NCI-H1436 (cell line): ENCODE measurements around the gene SFRP5.

Experiments used
- DNase-seq: peaks from one replicate; lab custom pipeline; 2025; lab: John Stamatoyannopoulos, UW

The SFRP5 gene

GRCh38 chr10:97785731-97786130 is 13.9 kb upstream of the SFRP5 start:
- DNase-seq, result no peak

- DNase-seq, result no peak
Measured at GRCh38 chr10:97785231-97785630, 13.4 kb upstream of the SFRP5 start.

GRCh38 chr10:97784200-97784810 is 12.5 kb upstream of the SFRP5 start:
- no peak for DNase-seq

GRCh38 chr10:97782455-97783228 is 10.8 kb upstream of the SFRP5 start:
- DNase-seq, result no peak

- no peak for DNase-seq
Measured at GRCh38 chr10:97781618-97782331, 10.0 kb upstream of the SFRP5 start.

- no peak for DNase-seq
Measured at GRCh38 chr10:97780841-97781617, 9.2 kb upstream of the SFRP5 start.

GRCh38 chr10:97779975-97780374 is 8.2 kb upstream of the SFRP5 start:
- DNase-seq, result no peak

- DNase-seq, result no peak
Measured at GRCh38 chr10:97779492-97779891, 7.7 kb upstream of the SFRP5 start.

GRCh38 chr10:97778452-97779302 is 6.9 kb upstream of the SFRP5 start:
- DNase-seq, result no peak

- DNase-seq, result no peak
Measured at GRCh38 chr10:97777143-97777542, 5.3 kb upstream of the SFRP5 start.

- DNase-seq, result no peak
Measured at GRCh38 chr10:97774811-97775294, 3.1 kb upstream of the SFRP5 start.

- DNase-seq, result no peak
Measured at GRCh38 chr10:97773096-97773495, 1.3 kb upstream of the SFRP5 start.

GRCh38 chr10:97771055-97771891 is 526 bp downstream of the SFRP5 start:
- DNase-seq, result no peak

GRCh38 chr10:97770255-97770654 is 1.5 kb downstream of the SFRP5 start:
- no peak for DNase-seq

GRCh38 chr10:97768322-97769315 is 3.2 kb downstream of the SFRP5 start:
- DNase-seq, result no peak

GRCh38 chr10:97766996-97767924 is 4.5 kb downstream of the SFRP5 start:
- DNase-seq, result no peak

- DNase-seq, result no peak
Measured at GRCh38 chr10:97766106-97766810, 5.5 kb downstream of the SFRP5 start.
